ENCODE data around the gene KANTR.
A peak's percentile ranks its signal among the peaks of the same experiment; 100 is the strongest.

The KANTR gene

GRCh38 chrX:53081925-53082772 lies 11.8 kb upstream of the KANTR start, which contains the start of gene TSPYL2:
TSPYL2 (plus strand) TSS chrX:53082367; CDS start chrX:53082499, 132 bp downstream.
- in situ Hi-C loops (cut with MboI; ENCODE audit: low pct_unique_long_range_greater_than_20kb, low sequenced_read_pairs, unreplicated experiment), result no loop called here

GRCh38 chrX:53082773-53083616 lies 10.9 kb upstream of the KANTR start:
- DNase-seq (ENCODE audit: low spot score), result no peak
- in situ Hi-C loops (cut with MboI; ENCODE audit: low pct_unique_long_range_greater_than_20kb, low sequenced_read_pairs, unreplicated experiment), result no loop called here

More at GRCh38 chrX:53081925-53082772, 11.8 kb upstream of the KANTR start, which contains the start of gene TSPYL2:
- no peak for TF ChIP-seq CTCF (IDR thresholded peaks at IDR 0.05; ENCODE audit: extremely low read depth, insufficient read depth, missing control alignments)
- peak; percentile 95 for DNase-seq (ENCODE audit: low spot score)

GRCh38 chrX:53084043-53084570 lies 9.8 kb upstream of the KANTR start:
- in situ Hi-C loops (cut with MboI; ENCODE audit: low pct_unique_long_range_greater_than_20kb, low sequenced_read_pairs, unreplicated experiment), result no loop called here
- no peak for DNase-seq (ENCODE audit: low spot score)
- TF ChIP-seq CTCF (IDR thresholded peaks at IDR 0.05; ENCODE audit: extremely low read depth, insufficient read depth, missing control alignments), result no peak

More at GRCh38 chrX:53082773-53083616, 10.9 kb upstream of the KANTR start:
- no peak for TF ChIP-seq CTCF (IDR thresholded peaks at IDR 0.05; ENCODE audit: extremely low read depth, insufficient read depth, missing control alignments)

GRCh38 chrX:53084863-53085262 lies 9.1 kb upstream of the KANTR start:
- no peak for TF ChIP-seq CTCF (IDR thresholded peaks at IDR 0.05; ENCODE audit: extremely low read depth, insufficient read depth, missing control alignments)
- DNase-seq (ENCODE audit: low spot score), result no peak
- in situ Hi-C loops (cut with MboI; ENCODE audit: low pct_unique_long_range_greater_than_20kb, low sequenced_read_pairs, unreplicated experiment), result no loop called here

- in situ Hi-C loops (cut with MboI; ENCODE audit: low pct_unique_long_range_greater_than_20kb, low sequenced_read_pairs, unreplicated experiment), result no loop called here
Measured at GRCh38 chrX:53085661-53086229, 8.2 kb upstream of the KANTR start.

More at GRCh38 chrX:53085661-53086229, 8.2 kb upstream of the KANTR start:
- no peak for DNase-seq (ENCODE audit: low spot score)
- no peak for TF ChIP-seq CTCF (IDR thresholded peaks at IDR 0.05; ENCODE audit: extremely low read depth, insufficient read depth, missing control alignments)
